ENCODE results near the gene CHST12.
"Not testable (repeated sequence)": the region's sequence is repeated elsewhere in the genome, so short reads cannot be mapped to it uniquely, and the experiment has no call there.

Gene CHST12

DNA sequence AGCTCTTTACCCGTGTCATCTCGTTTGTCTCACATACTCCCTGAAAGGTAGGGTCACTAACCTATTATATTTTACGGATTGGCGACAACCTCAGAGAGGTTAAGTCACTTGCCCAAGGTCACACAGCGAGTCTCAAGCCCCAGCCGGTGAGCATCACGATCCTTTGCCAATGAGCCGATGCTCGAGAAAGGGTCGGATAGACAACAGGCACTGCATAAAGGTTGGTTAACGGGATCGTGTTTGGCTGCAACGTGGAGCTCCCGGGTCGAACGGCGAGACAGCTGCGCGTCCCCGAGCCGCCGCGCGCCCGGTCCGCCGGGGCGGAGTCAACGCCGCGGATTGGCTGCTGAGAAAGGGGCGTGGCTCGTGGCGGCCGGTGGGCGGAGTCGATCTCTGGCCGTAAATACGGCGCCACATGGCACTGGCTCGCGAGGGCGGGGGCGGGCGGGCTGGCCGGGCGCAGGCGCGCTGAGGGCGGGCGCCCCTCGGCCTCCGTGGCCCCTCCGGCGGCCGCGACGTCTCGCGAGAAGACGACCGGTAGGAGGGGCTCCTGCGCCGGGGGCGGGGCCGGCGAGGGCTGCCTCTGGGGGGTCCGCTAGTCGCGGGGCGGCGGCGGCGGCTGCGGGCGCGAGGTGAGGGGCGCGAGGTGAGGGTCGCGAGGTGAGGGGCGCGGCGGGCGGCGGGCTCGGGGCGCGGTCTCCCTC is at the start of gene CHST12:
Gene CHST12 (plus strand): TSS at position 598 of the 704 bp plus-strand sequence. CDS start 29,029 bp downstream, outside the sequence.
- peak; percentile 92 for DNase-seq (ENCODE audit: low read depth)

DNA sequence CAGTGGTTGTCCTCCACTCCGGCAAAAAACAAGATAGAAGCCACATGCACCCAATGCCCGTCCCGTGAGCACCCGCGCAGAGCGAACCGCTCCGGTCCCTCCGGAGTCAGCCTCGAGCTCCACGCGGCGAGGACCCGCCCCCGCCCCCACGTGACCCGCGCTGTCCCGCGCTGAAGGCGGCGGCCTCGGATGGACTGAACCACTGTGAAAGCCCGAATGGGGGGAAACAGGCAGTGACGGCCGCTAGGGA is 49.5 kb upstream of the CHST12 start:
- DNase-seq (ENCODE audit: low read depth), result peak; percentile 85

GRCh38 chr7:2354186-2354938 is 49.0 kb upstream of the CHST12 start, which contains the start of gene EIF3B:
EIF3B (plus strand) TSS chr7:2354827; CDS start chr7:2354922, 95 bp downstream.
- peak; percentile 80 for DNase-seq (ENCODE audit: low read depth)

DNA sequence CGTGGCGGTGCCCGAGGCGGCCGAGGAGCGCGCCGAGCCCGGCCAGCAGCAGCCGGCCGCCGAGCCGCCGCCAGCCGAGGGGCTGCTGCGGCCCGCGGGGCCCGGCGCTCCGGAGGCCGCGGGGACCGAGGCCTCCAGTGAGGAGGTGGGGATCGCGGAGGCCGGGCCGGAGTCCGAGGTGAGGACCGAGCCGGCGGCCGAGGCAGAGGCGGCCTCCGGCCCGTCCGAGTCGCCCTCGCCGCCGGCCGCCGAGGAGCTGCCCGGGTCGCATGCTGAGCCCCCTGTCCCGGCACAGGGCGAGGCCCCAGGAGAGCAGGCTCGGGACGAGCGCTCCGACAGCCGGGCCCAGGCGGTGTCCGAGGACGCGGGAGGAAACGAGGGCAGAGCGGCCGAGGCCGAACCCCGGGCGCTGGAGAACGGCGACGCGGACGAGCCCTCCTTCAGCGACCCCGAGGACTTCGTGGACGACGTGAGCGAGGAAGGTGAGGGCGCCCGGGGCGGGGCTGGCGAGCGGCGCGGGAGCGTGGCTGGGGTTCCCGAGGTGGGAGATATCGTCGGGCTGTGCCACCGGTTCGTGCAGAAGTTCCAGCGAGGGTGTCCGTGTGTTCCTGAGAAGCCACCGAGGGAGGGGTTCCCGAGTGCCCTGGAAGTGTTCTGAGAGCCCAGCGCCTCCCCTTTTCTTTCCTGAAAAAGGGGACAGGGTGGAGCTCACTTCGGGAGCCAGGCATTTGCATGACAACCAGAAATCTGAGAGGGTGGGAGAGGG is 48.3 kb upstream of the CHST12 start:
- DNase-seq (ENCODE audit: low read depth), result no peak

DNA sequence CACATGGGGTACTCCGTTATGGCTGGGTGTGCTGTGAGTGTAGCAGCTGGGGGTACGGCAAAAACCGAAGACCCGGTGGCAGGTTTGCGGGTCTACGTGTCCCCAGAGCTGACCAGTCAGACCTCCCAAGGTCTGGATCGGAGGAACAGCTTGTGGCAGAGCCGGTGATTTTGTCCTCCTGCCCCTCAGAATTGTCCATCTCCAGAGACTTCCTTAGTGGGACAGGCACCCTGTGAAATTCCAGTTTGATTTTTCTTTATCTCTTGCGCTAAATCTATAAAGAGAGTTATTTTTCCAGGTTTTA is 47.8 kb upstream of the CHST12 start:
- no peak for DNase-seq (ENCODE audit: low read depth)

GRCh38 chr7:2357165-2357564 is 46.2 kb upstream of the CHST12 start:
- DNase-seq (ENCODE audit: low read depth), result no peak

GRCh38 chr7:2357571-2357970 is 45.8 kb upstream of the CHST12 start:
- DNase-seq (ENCODE audit: low read depth), result no peak

DNA sequence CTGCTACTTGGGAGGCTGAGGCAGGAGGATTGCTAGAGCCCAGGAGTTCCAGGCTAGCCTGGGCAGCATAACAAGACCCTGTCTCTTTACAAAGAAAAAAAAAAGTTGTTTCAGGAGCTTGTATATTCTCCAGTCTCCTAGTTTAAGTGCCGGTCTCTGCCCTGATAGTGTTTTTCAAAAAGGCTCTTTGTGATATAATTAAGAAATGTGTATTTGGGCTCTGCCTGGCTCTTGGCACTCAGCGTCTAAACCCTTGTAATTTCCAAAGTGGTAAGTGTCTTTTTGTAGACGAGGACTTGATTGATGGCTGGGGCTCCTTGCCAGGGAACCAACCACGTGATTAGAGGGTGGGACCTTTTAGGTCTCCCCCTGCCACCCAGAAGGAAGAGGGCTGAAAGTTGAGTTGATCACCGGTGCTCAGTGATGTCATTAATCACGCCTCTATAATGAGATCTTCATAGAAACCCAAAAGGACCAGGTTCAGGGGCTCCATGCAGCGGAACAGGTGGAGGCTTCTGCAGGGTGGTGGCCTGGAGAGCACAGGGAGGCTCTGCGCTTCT is 44.4 kb upstream of the CHST12 start:
- no peak for DNase-seq (ENCODE audit: low read depth)

GRCh38 chr7:2359610-2360009 is 43.8 kb upstream of the CHST12 start:
- DNase-seq (ENCODE audit: low read depth), result no peak

GRCh38 chr7:2360796-2361195 is 42.6 kb upstream of the CHST12 start:
- DNase-seq (ENCODE audit: low read depth), result no peak

DNA sequence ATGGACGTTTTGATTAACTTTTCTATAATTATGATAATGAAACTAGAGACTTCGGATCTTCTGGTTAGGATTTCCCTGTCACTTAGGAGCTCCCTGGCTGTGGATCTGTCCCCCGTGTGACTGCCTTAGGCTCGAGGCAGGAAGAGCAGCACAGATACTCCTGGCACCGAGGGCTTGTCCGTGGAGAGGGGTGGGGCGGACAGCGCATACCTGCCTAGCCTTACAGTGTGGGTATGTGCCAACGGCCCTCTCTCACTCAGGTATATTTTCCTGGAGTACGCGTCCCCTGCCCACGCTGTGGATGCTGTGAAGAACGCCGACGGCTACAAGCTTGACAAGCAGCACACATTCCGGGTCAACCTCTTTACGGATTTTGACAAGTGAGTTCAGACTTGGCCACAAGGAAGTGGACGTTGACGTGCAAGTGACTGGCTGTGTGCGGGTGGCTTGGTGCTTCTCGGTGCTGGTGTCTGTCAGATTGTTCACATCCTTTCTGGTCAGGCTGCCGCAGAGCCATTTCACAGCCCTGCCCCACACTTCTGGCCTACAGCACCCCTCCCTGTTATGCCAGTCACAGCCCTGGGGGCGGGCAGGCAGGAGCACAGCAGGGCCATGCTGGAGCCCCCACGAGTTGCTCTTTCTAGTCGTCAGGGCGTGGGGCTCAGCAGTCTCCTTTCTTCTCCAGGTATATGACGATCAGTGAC is 40.9 kb upstream of the CHST12 start:
- DNase-seq (ENCODE audit: low read depth), result no peak

- no peak for DNase-seq (ENCODE audit: low read depth)
Observed at GRCh38 chr7:2369139-2369538, 34.3 kb upstream of the CHST12 start.

DNA sequence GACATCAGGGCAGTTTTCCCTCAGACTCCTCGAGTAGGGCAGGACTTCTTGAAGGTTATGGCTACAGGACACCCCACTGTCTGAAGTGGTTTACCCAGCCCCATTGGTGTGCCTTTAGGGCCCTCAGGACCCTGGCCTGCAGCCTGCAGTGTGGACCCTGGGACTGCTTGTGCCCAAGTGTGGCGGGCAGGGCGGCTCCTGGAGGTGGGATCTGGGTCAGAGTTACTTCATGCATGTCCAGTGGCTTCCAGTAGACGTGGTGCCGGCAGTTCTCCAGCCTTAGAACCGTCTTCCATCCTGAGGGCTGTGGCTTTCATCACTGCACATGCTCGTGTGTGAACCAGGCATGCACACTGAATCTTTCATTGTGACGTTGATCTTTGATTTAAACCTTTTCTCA is 32.1 kb upstream of the CHST12 start:
- no peak for DNase-seq (ENCODE audit: low read depth)

DNA sequence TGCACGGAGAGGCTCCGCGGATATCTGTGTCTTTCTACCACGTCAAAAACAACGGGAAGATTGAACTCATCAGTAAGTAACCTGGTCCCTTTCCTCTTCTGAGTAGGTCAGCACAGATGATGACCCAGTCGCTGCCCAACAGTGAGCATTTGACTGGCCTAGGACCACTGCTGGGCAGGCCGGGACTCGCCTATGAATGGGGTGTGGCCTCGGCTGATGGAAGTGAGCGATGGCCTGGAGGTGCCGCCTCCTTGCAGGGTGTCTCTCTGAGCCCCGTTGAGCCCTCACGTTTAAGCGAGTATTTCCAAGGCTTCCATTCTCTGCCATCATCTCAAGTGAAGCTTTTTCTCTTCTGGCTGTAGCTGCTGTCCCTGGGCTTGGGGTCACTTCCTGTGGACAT is 30.7 kb upstream of the CHST12 start:
- no peak for DNase-seq (ENCODE audit: low read depth)

DNA sequence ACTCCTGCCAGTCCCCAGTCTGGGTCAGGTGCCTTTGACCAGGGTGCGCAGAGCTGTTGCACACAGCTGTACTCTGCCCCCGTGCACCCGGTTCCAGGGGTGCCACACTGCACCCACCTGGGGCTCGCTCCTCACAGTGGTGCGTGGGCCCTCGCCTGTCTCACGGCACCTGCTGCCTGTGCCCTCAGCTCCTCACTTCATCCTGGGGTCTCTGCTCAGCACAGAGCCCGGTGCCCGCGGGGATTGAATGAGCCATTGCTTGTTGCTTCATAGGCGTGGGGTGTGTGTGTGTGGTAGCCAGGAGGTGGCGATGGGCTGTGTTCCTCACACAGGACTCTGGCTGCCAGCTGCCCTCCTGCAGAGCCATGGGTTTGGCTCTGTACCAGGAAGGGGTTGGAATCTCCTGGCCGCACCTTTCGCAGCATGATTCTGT is 30.3 kb upstream of the CHST12 start:
- DNase-seq (ENCODE audit: low read depth), result no peak

- no peak for DNase-seq (ENCODE audit: low read depth)
Observed at GRCh38 chr7:2373646-2374045, 29.8 kb upstream of the CHST12 start.

DNA sequence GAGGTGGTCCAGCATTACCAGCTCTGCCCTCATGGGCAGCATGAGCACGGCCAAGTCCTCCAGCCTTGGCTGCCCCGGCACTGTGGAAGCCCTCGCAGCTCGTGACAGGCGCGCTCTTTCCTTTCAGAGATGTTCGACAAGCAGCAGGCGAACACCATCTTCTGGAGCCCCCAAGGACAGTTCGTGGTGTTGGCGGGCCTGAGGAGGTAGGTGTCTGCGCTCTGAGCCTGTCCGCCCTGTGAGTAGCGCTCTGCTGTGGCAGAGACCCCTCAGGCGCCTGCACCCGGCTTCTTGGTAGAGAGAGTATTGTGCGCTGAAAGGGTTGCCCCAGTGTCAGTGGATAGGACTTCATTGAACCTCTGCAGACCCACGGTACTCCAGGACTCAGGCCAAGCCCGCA is 29.0 kb upstream of the CHST12 start:
- DNase-seq (ENCODE audit: low read depth), result no peak

GRCh38 chr7:2374830-2375728 is 28.3 kb upstream of the CHST12 start:
- no peak for DNase-seq (ENCODE audit: low read depth)

DNA sequence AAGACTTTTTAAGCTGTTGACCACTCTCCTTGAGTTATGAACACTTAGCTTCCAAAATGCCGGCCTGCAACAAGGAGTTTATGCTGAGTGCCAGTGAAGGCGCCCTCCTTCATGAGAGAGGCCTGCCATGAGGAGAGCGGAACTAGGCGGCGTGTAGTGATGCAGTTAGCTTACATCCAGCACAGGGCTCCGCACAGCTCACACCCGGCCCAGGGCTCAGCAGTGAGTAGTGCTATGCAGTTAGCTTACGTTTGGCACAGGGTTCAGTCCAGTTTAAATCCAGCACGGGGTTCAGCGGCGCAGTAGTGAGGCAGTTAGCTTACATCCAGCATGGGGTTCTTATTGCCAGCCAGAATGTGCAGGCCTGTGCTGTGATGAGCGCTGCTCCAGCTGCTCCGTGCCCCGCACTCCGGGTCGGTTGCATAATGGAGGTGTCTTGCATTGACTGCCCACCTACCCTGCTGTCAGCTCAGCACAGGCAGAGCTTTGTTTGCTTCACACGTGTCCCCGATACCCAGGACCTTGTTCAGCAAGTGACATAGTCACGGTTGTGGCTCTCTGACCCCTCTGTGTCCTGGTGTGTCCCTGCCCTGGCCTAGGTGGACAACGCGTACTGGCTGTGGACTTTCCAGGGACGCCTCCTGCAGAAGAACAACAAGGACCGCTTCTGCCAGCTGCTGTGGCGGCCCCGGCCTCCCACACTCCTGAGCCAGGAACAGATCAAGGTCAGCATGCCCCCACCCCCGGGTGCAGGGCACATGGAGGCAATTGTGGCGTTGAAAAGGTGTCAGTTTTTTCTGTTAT is 26.9 kb upstream of the CHST12 start:
- no peak for DNase-seq (ENCODE audit: low read depth)

- DNase-seq (ENCODE audit: low read depth), result not testable (repeated sequence)
Observed at GRCh38 chr7:2377492-2377891, 25.9 kb upstream of the CHST12 start.

Data from stimulated activated CD8-positive, alpha-beta memory T cell treated with anti-CD3 and anti-CD28 coated beads, Interleukin-4, amount 100 ng/mL, for 24 hours (primary cell).